Neural crest cell (in vitro differentiated cells): Measurements from ENCODE around the gene MGMT. TPM values are rescaled to one million over a fixed set of nuclear protein-coding genes. Genes with fewer than 3 reads are reported as not detected.

ENCODE experiments used
- DNase-seq: peaks from one replicate; pipeline ENCODE4 v3.0.0; 2021; ENCODE audit warnings: low read depth, mixed read lengths, low spot score
- H3K27ac Mint-ChIP-seq: one replicate; pipeline ENCODE4 v1.8.0; 2021; ENCODE audit warnings: mild to moderate bottlenecking, mixed read lengths; ENCODE audit not compliant: unreplicated experiment
- H3K27me3 Mint-ChIP-seq: 2 replicates; pipeline ENCODE4 v1.8.0; 2021; ENCODE audit warnings: low read depth, mild to moderate bottlenecking, mixed read lengths
- H3K36me3 Mint-ChIP-seq: 2 replicates; pipeline ENCODE4 v1.8.0; 2021; ENCODE audit warnings: low read depth, mild to moderate bottlenecking, mixed read lengths
- H3K4me1 Mint-ChIP-seq: 2 replicates; pipeline ENCODE4 v1.8.0; 2021; ENCODE audit warnings: mixed read lengths
- H3K4me3 Mint-ChIP-seq: one replicate; pipeline ENCODE4 v1.8.0; 2021; ENCODE audit warnings: mild to moderate bottlenecking, mixed read lengths
- H3K9me3 Mint-ChIP-seq: 2 replicates; pipeline ENCODE4 v1.8.0; 2021; ENCODE audit warnings: mixed read lengths
- CTCF ChIP-seq: fragments of 200-600 bp; sonication (generic); conservative IDR thresholded peaks from 2 replicates; pipeline ENCODE4 v1.5.0; 2021; ENCODE audit warnings: antibody characterized with exemption, mild to moderate bottlenecking
- total RNA-seq: library from RNA; stranded (reverse); gene quantifications from 2 replicates; pipeline ENCODE4 v1.2.1, GENCODE V29; 2021

Gene MGMT
- total RNA-seq, 1 donor from 2014 or later, result 15.8 TPM

- H3K36me3 Mint-ChIP-seq, result peaks cover 46% of the 10 kb centered on the region
- H3K27ac Mint-ChIP-seq, result no peak overlapping the region
- H3K9me3 Mint-ChIP-seq, result peaks cover 24% of the 10 kb centered on the region
- H3K4me3 Mint-ChIP-seq, result no peak overlapping the region
- H3K4me1 Mint-ChIP-seq, result no peaks in the 10 kb centered on the region
- no peak for TF ChIP-seq CTCF
- DNase-seq, result no peak
- H3K27me3 Mint-ChIP-seq, result no peaks in the 10 kb centered on the region
Measured at GRCh38 chr10:129586898-129587443, 119.9 kb downstream of the MGMT start.

- peaks cover 24% of the 10 kb centered on the region for H3K9me3 Mint-ChIP-seq
- DNase-seq, result no peak
- H3K36me3 Mint-ChIP-seq, result peaks cover 43% of the 10 kb centered on the region
- no peaks in the 10 kb centered on the region for H3K27me3 Mint-ChIP-seq
- H3K4me1 Mint-ChIP-seq, result peaks cover 8% of the 10 kb centered on the region
- no peak overlapping the region for H3K27ac Mint-ChIP-seq
- no peak overlapping the region for H3K4me3 Mint-ChIP-seq
- TF ChIP-seq CTCF, result no peak
Measured at GRCh38 chr10:129589546-129589945, 122.5 kb downstream of the MGMT start.

GRCh38 chr10:129593953-129594352 lies 126.9 kb downstream of the MGMT start:
- Mint-ChIP-seq H3K4me1 (peaks cover 18% of the 10 kb centered on the region), H3K27ac (no peak overlapping the region), H3K4me3 (no peak overlapping the region), H3K36me3 (peaks cover 27% of the 10 kb centered on the region), H3K27me3 (no peaks in the 10 kb centered on the region), H3K9me3 (peaks cover 2% of the 10 kb centered on the region)
- TF ChIP-seq CTCF, result no peak
- DNase-seq, result no peak

- H3K36me3 Mint-ChIP-seq, result peaks cover 31% of the 10 kb centered on the region
- no peak overlapping the region for H3K4me3 Mint-ChIP-seq
- no peak for TF ChIP-seq CTCF
- H3K9me3 Mint-ChIP-seq, result peaks cover 2% of the 10 kb centered on the region
- peaks cover 18% of the 10 kb centered on the region for H3K4me1 Mint-ChIP-seq
- H3K27ac Mint-ChIP-seq, result no peak overlapping the region
- DNase-seq, result no peak
- no peaks in the 10 kb centered on the region for H3K27me3 Mint-ChIP-seq
Measured at GRCh38 chr10:129594811-129595210, 127.8 kb downstream of the MGMT start.

GRCh38 chr10:129598413-129598812 lies 131.4 kb downstream of the MGMT start:
- no peak for TF ChIP-seq CTCF
- H3K9me3 Mint-ChIP-seq, result peaks cover 2% of the 10 kb centered on the region
- no peaks in the 10 kb centered on the region for H3K27me3 Mint-ChIP-seq
- H3K36me3 Mint-ChIP-seq, result peaks cover 30% of the 10 kb centered on the region
- peaks cover 22% of the 10 kb centered on the region for H3K4me1 Mint-ChIP-seq
- H3K27ac Mint-ChIP-seq, result no peak overlapping the region
- DNase-seq, result no peak
- H3K4me3 Mint-ChIP-seq, result no peak overlapping the region
